HepG2 (cell line): ENCODE measurements around the gene ACTRT2. TPM values are rescaled to one million over a fixed set of nuclear protein-coding genes. Genes with fewer than 3 reads are reported as not detected.

Experiments
- ATAC-seq: fragments of 200-7000 bp; cut with Tn5 transposase; 3 replicates; pipeline ENCODE4 v1.9.1; 2020; ENCODE audit warnings: mild to moderate bottlenecking, moderate library complexity
- BruUV-seq: library from RNA; stranded (reverse); fragments of 400-500 nt; replicated peaks from 2 replicates; lab custom pipeline; 2021; lab: Mats Ljungman, UMichigan
- CTCF ChIA-PET: fragments of 300-600 bp; formaldehyde crosslinking; extraction: SDS; loops from one replicate; lab custom pipeline; 2021; ENCODE audit warnings: low total read pairs, inconsistent platforms, low intra/inter-chr PET ratio; lab: Yijun Ruan, JAX
- POLR2A ChIA-PET: fragments of 350-600 bp; sonication (Branson Sonifier 250); formaldehyde crosslinking; loops from one replicate; lab custom pipeline; 2020; ENCODE audit warnings: antibody characterized with exemption, inconsistent platforms; lab: Yijun Ruan, JAX
- DNase-seq: peaks from one replicate; pipeline ENCODE4 v3.0.0-alpha.2; 2015; ENCODE audit warnings: low spot score
- FAIRE-seq: peaks from 3 replicates; lab custom pipeline; 2011; peaks lifted over from hg19 to GRCh38; lab: Jason Lieb, UNC
- H2AFZ ChIP-seq: one replicate; pipeline ENCODE4 v1.6.1; 2011; ENCODE audit warnings: low read length, inconsistent platforms
- H3K27ac ChIP-seq: fragments of 300-600 bp; 3 replicates; pipeline ENCODE4 v1.8.0; 2011; ENCODE audit warnings: mixed run types, mild to moderate bottlenecking, mixed read lengths, low read length, inconsistent platforms; ENCODE audit not compliant: insufficient read depth; ENCODE audit errors: extremely low read length
- H3K27me3 ChIP-seq, 2 experiments: fragments of 200-600 bp in 1 of 2; 2 replicates in 1 of 2; 3 replicates in 1 of 2; pipeline versions ENCODE4 v1.6.0 to v1.8.0; 2011; ENCODE audit warnings: low read length in 2 of 2, mild to moderate bottlenecking in 2 of 2, moderate library complexity in 2 of 2, inconsistent platforms in 1 of 2; ENCODE audit not compliant: insufficient read depth in 2 of 2, control insufficient read depth in 1 of 2
- H3K36me3 ChIP-seq, 2 experiments: fragments of 200-600 bp in 1 of 2; replicated peaks in 1 of 2; 2 replicates in 1 of 2; 3 replicates in 1 of 2; pipeline versions ENCODE4 v1.5.1 to v1.8.0; 2011; ENCODE audit warnings: low read length in 2 of 2, inconsistent platforms in 1 of 2; ENCODE audit not compliant: insufficient read depth in 2 of 2, control insufficient read depth in 1 of 2
- H3K4me1 ChIP-seq: 2 replicates; pipeline ENCODE4 v1.5.1; 2012; ENCODE audit warnings: low read length, inconsistent platforms; ENCODE audit not compliant: insufficient read depth
- H3K4me2 ChIP-seq: 2 replicates; pipeline ENCODE4 v1.6.0; 2011; ENCODE audit warnings: low read depth, low read length, inconsistent platforms
- H3K4me3 ChIP-seq, 3 experiments: fragments of 200-600 bp in 1 of 3; sonication (generic), shearing (Covaris generic) in 1 of 3; replicated peaks in 1 of 3; 2 replicates each; pipeline ENCODE4 v1.5.1; 2011 to 2016; ENCODE audit warnings: low read length in 3 of 3, inconsistent platforms in 2 of 3, low read depth in 2 of 3, mild to moderate bottlenecking in 2 of 3, control low read depth in 1 of 3, mixed read lengths in 1 of 3; ENCODE audit not compliant: insufficient read depth in 1 of 3
- H3K79me2 ChIP-seq: one replicate; pipeline ENCODE4 v1.6.1; 2011; ENCODE audit warnings: low read length, inconsistent platforms; ENCODE audit not compliant: insufficient read depth
- H3K9ac ChIP-seq: 2 replicates; pipeline ENCODE4 v1.6.0; 2011; ENCODE audit warnings: mild to moderate bottlenecking, low read depth, low read length, inconsistent platforms; ENCODE audit not compliant: insufficient read depth
- H3K9me3 ChIP-seq: 2 replicates; pipeline ENCODE4 v1.5.1; 2012; ENCODE audit warnings: mild to moderate bottlenecking, low read length
- H4K20me1 ChIP-seq: 2 replicates; pipeline ENCODE4 v1.6.0; 2011; ENCODE audit warnings: inconsistent platforms, mild to moderate bottlenecking, low read length, moderate library complexity; ENCODE audit not compliant: insufficient read depth
- MEIS1 ChIP-seq: sonication (generic); formaldehyde crosslinking; IDR thresholded peaks from 2 replicates; pipeline ENCODE4 v1.9.0; 2021; ENCODE audit warnings: mild to moderate bottlenecking, missing genetic modification reagents, moderate library complexity, borderline replicate concordance
- NPAS2 ChIP-seq: sonication (generic); formaldehyde crosslinking; IDR thresholded peaks from 2 replicates; pipeline ENCODE4 v1.8.0; 2022; ENCODE audit warnings: mild to moderate bottlenecking, missing genetic modification reagents, borderline replicate concordance
- POLR2A ChIP-seq, 2 experiments: IDR thresholded peaks; 2 replicates each; pipeline ENCODE4 v1.6.1; 2011; ENCODE audit warnings: low read depth in 2 of 2, low read length in 2 of 2, mild to moderate bottlenecking in 1 of 2, moderate library complexity in 1 of 2; ENCODE audit not compliant: insufficient read depth in 1 of 2
- POLR2G ChIP-seq: fragments of 200-400 bp; formaldehyde crosslinking; IDR thresholded peaks from 2 replicates; pipeline ENCODE4 v1.6.1; 2018; ENCODE audit warnings: mild to moderate bottlenecking, low read depth, low read length, moderate library complexity
- RBM39 ChIP-seq: fragments of 200-400 bp; formaldehyde crosslinking; IDR thresholded peaks from one replicate; pipeline ENCODE4 v1.6.1; 2018; ENCODE audit warnings: antibody characterized with exemption, mild to moderate bottlenecking, low read depth, low read length; ENCODE audit not compliant: poor library complexity, severe bottlenecking
- SCMH1 ChIP-seq: sonication (generic); formaldehyde crosslinking; IDR thresholded peaks from 2 replicates; pipeline ENCODE4 v1.9.0; 2021; ENCODE audit warnings: missing genetic modification reagents, mild to moderate bottlenecking, borderline replicate concordance
- STAT5B ChIP-seq: sonication (generic); formaldehyde crosslinking; IDR thresholded peaks from 2 replicates; pipeline ENCODE4 v1.4.0; 2020; ENCODE audit warnings: missing genetic modification reagents
- TBL1XR1 ChIP-seq: fragments of 150-350 bp; IDR thresholded peaks from 2 replicates; pipeline ENCODE4 v1.6.1; 2014; ENCODE audit warnings: borderline replicate concordance, low read length; ENCODE audit not compliant: partially characterized antibody
- ZMYM2 ChIP-seq: sonication (generic); formaldehyde crosslinking; IDR thresholded peaks from 2 replicates; pipeline ENCODE4 v1.8.0; 2022; ENCODE audit warnings: mild to moderate bottlenecking, missing genetic modification reagents
- ZNF30 ChIP-seq: sonication (generic); formaldehyde crosslinking; IDR thresholded peaks from 2 replicates; pipeline ENCODE4 v1.5.0; 2020; ENCODE audit warnings: mild to moderate bottlenecking, missing genetic modification reagents
- ZNF350 ChIP-seq: sonication (generic); formaldehyde crosslinking; IDR thresholded peaks from 2 replicates; pipeline ENCODE4 v1.4.0; 2020; ENCODE audit warnings: mild to moderate bottlenecking, low read depth, missing genetic modification reagents, borderline replicate concordance
- ZNF460 ChIP-seq: sonication (generic); formaldehyde crosslinking; IDR thresholded peaks from 2 replicates; pipeline ENCODE4 v1.5.1; 2020; ENCODE audit warnings: missing genetic modification reagents, mild to moderate bottlenecking, borderline replicate concordance
- ZNF552 ChIP-seq: sonication (generic); formaldehyde crosslinking; IDR thresholded peaks from 2 replicates; pipeline ENCODE4 v1.9.0; 2022; ENCODE audit warnings: missing genetic modification reagents, mild to moderate bottlenecking, borderline replicate concordance
- ZSCAN29 ChIP-seq: sonication (generic); formaldehyde crosslinking; conservative IDR thresholded peaks from 2 replicates; pipeline ENCODE4 v1.4.0; 2020; ENCODE audit warnings: mild to moderate bottlenecking, missing genetic modification reagents
- WGBS: methylation state at CpG from one replicate; pipeline ENCODE4 v1.1.6; 2017; ENCODE audit warnings: low lambda C conversion rate; 5-methylcytosine and 5-hydroxymethylcytosine counted together
- in situ Hi-C: cut with HindIII; loops from 2 replicates; pipeline ENCODE4 v1.10.0; 2017; ENCODE audit warnings: low pct_unique_long_range_greater_than_20kb; ENCODE audit not compliant: extremely low pct_ligation_motif_present
- intact Hi-C: fragments of 100-400 bp; cut with micrococcal nuclease; formaldehyde crosslinking; loops from one replicate; pipeline ENCODE4 v1.10.0; 2022; ENCODE audit not compliant: unreplicated experiment
- polyA plus RNA-seq, 8 experiments: library from polyadenylated mRNA; depleted of rRNA in 3 of 8; stranded (reverse) in 7 of 8; unstranded in 1 of 8; fragments of >200 nt; fragmentation: Illumina TruSeq in 4 of 8; extraction: Trizol in 4 of 8; gene quantifications; 2 replicates each; pipeline versions ENCODE4 v1.2.1 to v1.2.3, GENCODE V29; 2011 to 2016; ENCODE audit warnings: low read depth in 4 of 8, missing spikeins in 1 of 8, mixed read lengths in 1 of 8; ENCODE audit not compliant: insufficient read depth in 1 of 8
- total RNA-seq, 5 experiments: library from RNA; depleted of rRNA; stranded (reverse); fragments of >200 nt; fragmentation: Illumina TruSeq; extraction: Trizol; gene quantifications; 2 replicates each; pipeline ENCODE4 v1.2.3, GENCODE V29; 2016; ENCODE audit warnings: low read depth in 1 of 5
- TF ChIP-seq, protein P1 (sequence below): sonication (generic); formaldehyde crosslinking; IDR thresholded peaks from 2 replicates; pipeline ENCODE4 v1.4.0; 2020; ENCODE audit warnings: missing genetic modification reagents
- TF ChIP-seq, protein P2 (sequence below): IDR thresholded peaks from 2 replicates; pipeline ENCODE4 v1.6.1; 2016; ENCODE audit warnings: control low read depth
- TF ChIP-seq, protein P3 (sequence below): IDR thresholded peaks from 2 replicates; pipeline ENCODE4 v1.6.1; 2016; ENCODE audit warnings: missing genetic modification reagents, missing compliant biosample characterization
- TF ChIP-seq, protein P4 (sequence below): sonication (generic); formaldehyde crosslinking; IDR thresholded peaks from 2 replicates; pipeline ENCODE4 v1.5.1; 2020; ENCODE audit warnings: missing genetic modification reagents, mild to moderate bottlenecking, borderline replicate concordance

ACTRT2 gene
- total and polyA plus RNA-seq, 2 of the 13 experiments (the other 11 are each of a cell fraction or from before 2014, with no cell fraction given) = not detected

DNA sequence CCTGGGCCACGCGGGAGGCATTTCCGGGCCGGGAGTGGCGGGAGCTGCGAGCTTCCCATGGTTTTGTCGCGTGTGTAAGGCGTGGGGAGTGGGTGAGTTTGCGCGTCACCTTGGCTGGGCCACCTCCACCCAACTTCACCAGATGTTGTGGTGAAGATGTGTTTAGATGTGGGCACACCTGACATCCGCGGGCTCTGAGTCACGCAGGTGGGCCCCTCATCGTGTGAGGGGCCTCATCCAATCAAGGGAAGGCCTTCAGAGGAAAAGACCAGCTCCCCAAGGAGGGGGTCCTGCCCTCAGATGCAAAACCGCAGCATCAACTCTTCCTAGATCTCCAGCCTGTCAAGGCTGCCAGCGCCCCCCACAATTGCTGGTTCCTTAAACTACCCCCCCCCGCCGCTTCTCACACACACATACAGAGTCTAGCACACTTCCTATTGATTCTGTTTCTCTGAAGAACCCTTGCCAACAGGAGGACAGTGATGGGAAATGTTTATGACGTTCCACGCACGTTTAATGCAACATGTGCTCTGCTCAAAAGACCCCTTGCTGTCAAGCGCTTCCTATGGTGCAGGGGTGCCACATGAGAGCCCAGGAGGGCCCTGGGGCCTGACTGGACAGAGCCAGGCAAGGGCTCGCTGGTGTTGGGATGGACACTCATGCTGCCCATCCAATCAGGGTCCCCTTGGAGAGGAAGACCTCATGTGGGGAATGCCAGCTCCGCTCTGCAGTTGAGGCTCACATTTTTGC lies 11.9 kb downstream of the ACTRT2 start:
- 3% methylated on average over 6 of the region's 25 CpGs for WGBS
- TF ChIP-seq, protein P1, sequence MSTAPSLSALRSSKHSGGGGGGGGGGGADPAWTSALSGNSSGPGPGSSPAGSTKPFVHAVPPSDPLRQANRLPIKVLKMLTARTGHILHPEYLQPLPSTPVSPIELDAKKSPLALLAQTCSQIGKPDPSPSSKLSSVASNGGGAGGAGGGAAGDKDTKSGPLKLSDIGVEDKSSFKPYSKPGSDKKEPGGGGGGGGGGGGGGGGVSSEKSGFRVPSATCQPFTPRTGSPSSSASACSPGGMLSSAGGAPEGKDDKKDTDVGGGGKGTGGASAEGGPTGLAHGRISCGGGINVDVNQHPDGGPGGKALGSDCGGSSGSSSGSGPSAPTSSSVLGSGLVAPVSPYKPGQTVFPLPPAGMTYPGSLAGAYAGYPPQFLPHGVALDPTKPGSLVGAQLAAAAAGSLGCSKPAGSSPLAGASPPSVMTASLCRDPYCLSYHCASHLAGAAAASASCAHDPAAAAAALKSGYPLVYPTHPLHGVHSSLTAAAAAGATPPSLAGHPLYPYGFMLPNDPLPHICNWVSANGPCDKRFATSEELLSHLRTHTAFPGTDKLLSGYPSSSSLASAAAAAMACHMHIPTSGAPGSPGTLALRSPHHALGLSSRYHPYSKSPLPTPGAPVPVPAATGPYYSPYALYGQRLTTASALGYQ (CRISPR knock-in tag) = no peak
- TF ChIP-seq, protein P2, sequence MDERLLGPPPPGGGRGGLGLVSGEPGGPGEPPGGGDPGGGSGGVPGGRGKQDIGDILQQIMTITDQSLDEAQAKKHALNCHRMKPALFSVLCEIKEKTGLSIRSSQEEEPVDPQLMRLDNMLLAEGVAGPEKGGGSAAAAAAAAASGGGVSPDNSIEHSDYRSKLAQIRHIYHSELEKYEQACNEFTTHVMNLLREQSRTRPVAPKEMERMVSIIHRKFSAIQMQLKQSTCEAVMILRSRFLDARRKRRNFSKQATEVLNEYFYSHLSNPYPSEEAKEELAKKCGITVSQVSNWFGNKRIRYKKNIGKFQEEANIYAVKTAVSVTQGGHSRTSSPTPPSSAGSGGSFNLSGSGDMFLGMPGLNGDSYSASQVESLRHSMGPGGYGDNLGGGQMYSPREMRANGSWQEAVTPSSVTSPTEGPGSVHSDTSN (CRISPR knock-in tag) = no peak
- TF ChIP-seq ZNF552 (CRISPR knock-in tag) = no peak
- TF ChIP-seq ZMYM2 = no peak
- TF ChIP-seq MEIS1 (CRISPR knock-in tag) = no peak
- no peak for TF ChIP-seq POLR2G
- no peak for TF ChIP-seq ZNF30
- TF ChIP-seq, protein P3, sequence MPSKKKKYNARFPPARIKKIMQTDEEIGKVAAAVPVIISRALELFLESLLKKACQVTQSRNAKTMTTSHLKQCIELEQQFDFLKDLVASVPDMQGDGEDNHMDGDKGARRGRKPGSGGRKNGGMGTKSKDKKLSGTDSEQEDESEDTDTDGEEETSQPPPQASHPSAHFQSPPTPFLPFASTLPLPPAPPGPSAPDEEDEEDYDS (CRISPR knock-in tag) = no peak
- TF ChIP-seq ZSCAN29 (CRISPR knock-in tag) = no peak
- no peak for TF ChIP-seq ZNF350
- TF ChIP-seq STAT5B (CRISPR knock-in tag) = no peak
- no peak for TF ChIP-seq SCMH1 (CRISPR knock-in tag)
- TF ChIP-seq, protein P4, sequence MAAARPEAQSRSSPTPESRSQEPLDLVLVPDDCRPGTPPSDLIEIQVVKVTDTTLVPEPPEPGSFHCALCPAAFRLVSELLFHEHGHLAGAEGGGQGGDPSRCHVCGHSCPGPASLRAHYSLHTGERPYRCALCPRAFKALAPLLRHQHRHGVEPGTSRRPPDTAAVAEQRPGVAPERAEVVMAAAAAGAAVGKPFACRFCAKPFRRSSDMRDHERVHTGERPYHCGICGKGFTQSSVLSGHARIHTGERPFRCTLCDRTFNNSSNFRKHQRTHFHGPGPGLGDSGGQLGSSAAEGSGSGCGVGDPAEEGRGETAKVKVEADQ (CRISPR knock-in tag) = no peak
- TF ChIP-seq TBL1XR1 = no peak
- no peak for TF ChIP-seq NPAS2 (CRISPR knock-in tag)
- TF ChIP-seq POLR2A (IDR thresholded peaks at IDR 0.05; ENCODE audit: insufficient read depth in 1 of 2, low read depth in 2 of 2, low read length in 2 of 2) = no peak
- TF ChIP-seq ZNF460 = no peak
- no peak for TF ChIP-seq RBM39

More for the DNA sequence above, 11.9 kb downstream of the ACTRT2 start:
- ChIA-PET POLR2A (no interaction called here), CTCF (no interaction called here)
- intact Hi-C loops (no loop called here), in situ Hi-C loops (no loop called here)
- Histone ChIP-seq H3K9ac (no peak overlapping the region), H3K36me3 (no peaks in the 10 kb centered on the region), H3K27ac (no peak overlapping the region), H3K27me3 (peaks cover 21 to 94% of the 10 kb centered on the region in 2 experiments), H4K20me1 (0 out of 2 replicates have a peak, but pooled peaks cover 4% of the 10 kb centered on the region), H3K9me3 (no peaks in the 10 kb centered on the region), H3K4me3 (no peak overlapping the region), H2AFZ (no peak overlapping the region), H3K4me2 (no peak overlapping the region), H3K4me1 (no peaks in the 10 kb centered on the region), H3K79me2 (no peaks in the 10 kb centered on the region)
- DNase-seq = no peak
- FAIRE-seq = no peak
- ATAC-seq = no peak
- BruUV-seq = no TSS peak
